ENCODE data around the gene ZNF420.

Gene ZNF420

GRCh38 chr19:37160153-37160552 is 81.9 kb downstream of the ZNF420 start:
- DNase-seq, result no peak

DNA sequence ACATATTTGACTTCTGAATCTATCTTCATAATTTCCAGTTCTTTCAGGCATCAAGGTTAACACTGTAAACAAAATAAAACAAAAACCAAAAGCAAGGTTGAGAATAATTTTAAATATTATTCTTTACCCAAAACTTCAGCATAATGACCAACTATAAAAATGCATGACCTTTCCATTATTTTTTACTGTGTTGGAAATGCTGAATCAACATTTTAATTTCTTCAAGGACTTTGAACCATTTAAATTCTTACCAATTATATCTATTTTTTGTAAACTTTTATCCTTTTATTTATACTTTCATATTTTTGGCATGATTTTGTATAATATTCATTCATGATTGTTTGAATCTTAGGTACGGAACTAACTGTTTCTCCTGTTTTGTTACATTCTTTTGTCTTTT is 87.4 kb downstream of the ZNF420 start:
- no peak for DNase-seq

DNA sequence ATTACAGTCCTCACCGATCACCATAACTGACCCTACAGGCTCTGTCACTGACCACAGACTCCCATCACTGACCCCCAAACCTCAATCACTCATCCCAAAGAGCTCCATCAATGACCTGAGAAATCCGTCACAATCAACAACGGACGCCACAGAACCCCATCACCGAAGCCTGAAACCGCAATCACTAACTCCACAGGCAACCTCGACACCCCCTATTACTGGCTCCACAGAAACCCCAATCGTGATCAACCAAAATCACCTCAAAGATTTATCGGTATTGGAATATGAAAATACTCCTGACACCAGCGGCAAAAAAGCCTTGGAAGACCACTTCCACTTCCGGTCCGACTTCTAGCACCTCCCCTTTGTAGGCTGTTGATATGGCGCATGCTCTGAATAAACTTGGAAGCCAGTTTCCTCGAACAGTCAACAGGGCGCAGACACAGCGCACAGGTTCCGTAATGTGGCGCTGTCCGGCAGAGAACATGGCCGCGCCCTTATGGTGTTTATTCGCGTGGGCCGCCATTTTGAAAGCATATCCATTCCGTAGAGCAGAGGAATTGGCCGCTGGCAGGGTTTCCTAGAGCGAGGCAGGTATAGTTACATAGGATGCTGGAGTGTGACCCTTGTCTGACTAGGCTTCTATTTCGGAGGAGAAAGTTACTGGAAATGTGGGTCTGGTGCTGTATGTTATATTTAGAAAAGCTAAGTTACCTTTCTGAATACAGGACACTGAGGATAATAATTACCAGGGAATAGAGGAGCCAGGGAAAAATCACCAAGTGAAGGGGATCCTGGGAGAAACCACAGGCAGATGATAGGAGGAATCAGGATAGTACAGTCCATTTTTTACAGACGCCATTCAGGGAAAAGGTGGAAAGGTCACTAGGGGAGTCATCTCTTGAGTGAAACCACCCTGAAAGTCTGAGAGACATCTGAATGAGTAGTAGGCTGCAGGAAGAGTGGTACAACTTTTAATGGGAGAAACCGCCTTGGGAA is 94.4 kb downstream of the ZNF420 start, which contains the start of gene ZNF585A:
Gene ZNF585A (minus strand): TSS at position 328 of the 999 bp plus-strand sequence. CDS start 2,785 bp downstream, outside the sequence.
- peak; percentile 88 for DNase-seq

All from stimulated activated CD8-positive, alpha-beta memory T cell treated with anti-CD3 and anti-CD28 coated beads, Interleukin-4, amount 100 ng/mL, for 48 hours (primary cell).